T-helper 1 cell treated with Interleukin-12 subunit alpha and Interleukin-12 subunit beta and Interleukin-4 antibody, amounts not matched to agents 30 μg/mL and 1 μg/mL, for 36 hours (primary cell): ENCODE results near the gene GRIN3B.
"Not testable (repeated sequence)": the region's sequence is repeated elsewhere in the genome, so short reads cannot be mapped to it uniquely, and the experiment has no call there.

Source experiments
- H3K27ac Mint-ChIP-seq: one replicate; pipeline ENCODE4 v1.8.0; 2021; ENCODE audit warnings: mild to moderate bottlenecking, mixed read lengths
- H3K27me3 Mint-ChIP-seq: one replicate; pipeline ENCODE4 v1.8.0; 2021; ENCODE audit warnings: low read depth, mixed read lengths
- H3K36me3 Mint-ChIP-seq: one replicate; pipeline ENCODE4 v1.8.0; 2021; ENCODE audit warnings: low read depth, mixed read lengths
- H3K4me1 Mint-ChIP-seq: one replicate; pipeline ENCODE4 v1.8.0; 2021; ENCODE audit warnings: low read depth, mixed read lengths
- H3K4me3 Mint-ChIP-seq: one replicate; pipeline ENCODE4 v1.8.0; 2021; ENCODE audit warnings: mild to moderate bottlenecking, moderate library complexity, mixed read lengths
- H3K9me3 Mint-ChIP-seq: one replicate; pipeline ENCODE4 v1.8.0; 2021; ENCODE audit warnings: mixed read lengths

GRIN3B gene, protein sequence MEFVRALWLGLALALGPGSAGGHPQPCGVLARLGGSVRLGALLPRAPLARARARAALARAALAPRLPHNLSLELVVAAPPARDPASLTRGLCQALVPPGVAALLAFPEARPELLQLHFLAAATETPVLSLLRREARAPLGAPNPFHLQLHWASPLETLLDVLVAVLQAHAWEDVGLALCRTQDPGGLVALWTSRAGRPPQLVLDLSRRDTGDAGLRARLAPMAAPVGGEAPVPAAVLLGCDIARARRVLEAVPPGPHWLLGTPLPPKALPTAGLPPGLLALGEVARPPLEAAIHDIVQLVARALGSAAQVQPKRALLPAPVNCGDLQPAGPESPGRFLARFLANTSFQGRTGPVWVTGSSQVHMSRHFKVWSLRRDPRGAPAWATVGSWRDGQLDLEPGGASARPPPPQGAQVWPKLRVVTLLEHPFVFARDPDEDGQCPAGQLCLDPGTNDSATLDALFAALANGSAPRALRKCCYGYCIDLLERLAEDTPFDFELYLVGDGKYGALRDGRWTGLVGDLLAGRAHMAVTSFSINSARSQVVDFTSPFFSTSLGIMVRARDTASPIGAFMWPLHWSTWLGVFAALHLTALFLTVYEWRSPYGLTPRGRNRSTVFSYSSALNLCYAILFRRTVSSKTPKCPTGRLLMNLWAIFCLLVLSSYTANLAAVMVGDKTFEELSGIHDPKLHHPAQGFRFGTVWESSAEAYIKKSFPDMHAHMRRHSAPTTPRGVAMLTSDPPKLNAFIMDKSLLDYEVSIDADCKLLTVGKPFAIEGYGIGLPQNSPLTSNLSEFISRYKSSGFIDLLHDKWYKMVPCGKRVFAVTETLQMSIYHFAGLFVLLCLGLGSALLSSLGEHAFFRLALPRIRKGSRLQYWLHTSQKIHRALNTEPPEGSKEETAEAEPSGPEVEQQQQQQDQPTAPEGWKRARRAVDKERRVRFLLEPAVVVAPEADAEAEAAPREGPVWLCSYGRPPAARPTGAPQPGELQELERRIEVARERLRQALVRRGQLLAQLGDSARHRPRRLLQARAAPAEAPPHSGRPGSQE

DNA sequence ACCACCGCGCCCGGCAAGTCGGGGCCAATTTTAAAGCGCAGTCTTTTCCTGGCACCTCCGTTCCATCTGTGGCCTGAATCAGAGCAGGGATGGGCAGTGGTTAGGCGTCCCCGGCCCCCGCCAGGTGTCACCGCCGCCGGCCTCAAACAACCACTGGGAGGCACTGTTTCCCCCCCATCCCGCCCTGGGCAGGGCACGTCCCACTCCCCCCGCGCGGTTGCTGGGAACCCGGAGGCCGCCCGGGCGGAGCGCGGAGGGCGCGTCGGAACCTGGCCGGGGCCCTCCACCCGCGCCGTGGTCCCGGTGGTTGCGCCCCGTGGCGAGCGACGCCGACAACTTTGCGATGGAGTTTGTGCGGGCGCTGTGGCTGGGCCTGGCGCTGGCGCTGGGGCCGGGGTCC lies at the start of gene GRIN3B:
Gene GRIN3B (plus strand): TSS at position 325 of the 400 bp plus-strand sequence. CDS start 19 bp downstream, at position 344.
- Mint-ChIP-seq H3K27me3 (peaks cover 37% of the 10 kb centered on the region), H3K27ac (no peak within 1 kb of the TSS), H3K4me1 (peaks cover 9% of the 10 kb centered on the region), H3K36me3 (no peaks in the 10 kb centered on the region), H3K9me3 (no peaks in the 10 kb centered on the region), H3K4me3 (peak within 1 kb of the TSS; percentile 21)

DNA sequence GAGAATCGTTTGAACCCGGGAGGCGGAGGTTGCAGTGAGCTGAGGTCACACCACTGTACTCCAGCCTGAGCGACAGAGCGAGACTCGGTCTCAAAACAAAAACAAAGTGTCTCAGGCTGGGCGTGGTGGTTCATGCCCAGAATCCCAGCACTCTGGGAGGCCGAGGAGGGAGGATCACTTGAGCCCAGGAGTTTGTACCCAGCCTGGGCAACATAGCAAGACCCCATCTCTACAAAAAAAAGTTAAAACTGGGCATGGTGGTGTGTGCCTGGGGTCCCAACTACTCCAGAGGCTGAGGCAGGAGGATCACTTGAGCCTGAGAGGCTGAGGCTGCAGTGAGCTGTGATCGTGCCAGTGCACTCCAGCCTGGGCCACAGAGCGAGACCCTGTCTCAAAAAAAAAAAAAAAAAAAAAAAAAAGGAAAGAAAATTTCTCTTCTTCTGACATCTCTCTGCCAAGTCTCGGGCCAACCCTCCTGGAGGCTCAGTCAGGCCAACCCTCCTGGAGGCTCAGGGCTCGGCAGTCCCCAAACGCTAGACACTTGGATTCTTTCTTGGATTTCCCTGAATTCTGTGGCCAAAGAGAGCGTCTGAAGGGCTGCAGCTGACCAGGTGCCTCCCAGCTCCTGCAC lies 48.1 kb upstream of the GRIN3B start:
- Mint-ChIP-seq H3K9me3 (no peaks in the 10 kb centered on the region), H3K27ac (no peak overlapping the region), H3K4me3 (no peak overlapping the region), H3K4me1 (peaks cover 2% of the 10 kb centered on the region), H3K36me3 (no peaks in the 10 kb centered on the region), H3K27me3 (no peaks in the 10 kb centered on the region)

DNA sequence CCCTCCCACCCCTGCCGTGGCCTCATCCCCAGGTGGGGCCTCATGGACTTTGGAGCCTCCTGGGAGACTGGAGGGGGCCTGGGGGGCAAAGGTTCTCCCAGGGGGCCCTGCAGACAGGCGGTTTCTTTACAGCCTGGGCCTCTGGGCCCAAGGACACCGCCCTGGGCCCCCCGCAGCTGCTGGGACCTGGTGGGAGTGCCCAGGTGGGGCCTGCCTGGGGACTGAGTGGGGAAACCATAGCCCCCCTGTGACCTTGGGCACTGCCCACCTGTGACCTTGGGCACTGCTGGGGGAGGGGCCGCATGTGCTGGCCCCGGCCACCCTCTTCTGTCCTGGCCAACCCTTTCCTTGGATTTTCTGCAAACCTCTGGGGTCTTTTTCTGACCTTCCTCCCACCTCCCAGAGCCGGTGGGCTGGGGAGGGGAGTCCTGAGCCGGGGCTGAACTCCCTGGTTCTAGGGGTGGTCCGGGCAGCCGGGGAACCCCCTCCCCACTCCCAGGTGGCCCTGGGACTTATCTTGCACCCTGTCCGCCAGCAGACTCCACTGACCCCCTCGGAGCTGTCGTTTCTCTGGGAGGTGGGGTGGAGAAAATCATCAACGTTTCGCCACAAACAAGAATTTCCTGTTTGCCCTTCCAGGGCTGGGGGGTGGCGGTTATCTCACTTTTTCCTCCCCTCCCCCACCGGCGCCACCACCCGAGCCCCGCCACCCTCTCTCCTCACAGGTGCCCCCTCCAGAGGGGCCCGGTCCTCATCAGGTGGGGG lies 47.4 kb upstream of the GRIN3B start:
- no peaks in the 10 kb centered on the region for H3K27me3 Mint-ChIP-seq
- H3K27ac Mint-ChIP-seq: peak overlapping the region; percentile 49
- H3K36me3 Mint-ChIP-seq: no peaks in the 10 kb centered on the region
- H3K4me1 Mint-ChIP-seq: peaks cover 2% of the 10 kb centered on the region
- no peaks in the 10 kb centered on the region for H3K9me3 Mint-ChIP-seq
- H3K4me3 Mint-ChIP-seq: peak overlapping the region; percentile 34

DNA sequence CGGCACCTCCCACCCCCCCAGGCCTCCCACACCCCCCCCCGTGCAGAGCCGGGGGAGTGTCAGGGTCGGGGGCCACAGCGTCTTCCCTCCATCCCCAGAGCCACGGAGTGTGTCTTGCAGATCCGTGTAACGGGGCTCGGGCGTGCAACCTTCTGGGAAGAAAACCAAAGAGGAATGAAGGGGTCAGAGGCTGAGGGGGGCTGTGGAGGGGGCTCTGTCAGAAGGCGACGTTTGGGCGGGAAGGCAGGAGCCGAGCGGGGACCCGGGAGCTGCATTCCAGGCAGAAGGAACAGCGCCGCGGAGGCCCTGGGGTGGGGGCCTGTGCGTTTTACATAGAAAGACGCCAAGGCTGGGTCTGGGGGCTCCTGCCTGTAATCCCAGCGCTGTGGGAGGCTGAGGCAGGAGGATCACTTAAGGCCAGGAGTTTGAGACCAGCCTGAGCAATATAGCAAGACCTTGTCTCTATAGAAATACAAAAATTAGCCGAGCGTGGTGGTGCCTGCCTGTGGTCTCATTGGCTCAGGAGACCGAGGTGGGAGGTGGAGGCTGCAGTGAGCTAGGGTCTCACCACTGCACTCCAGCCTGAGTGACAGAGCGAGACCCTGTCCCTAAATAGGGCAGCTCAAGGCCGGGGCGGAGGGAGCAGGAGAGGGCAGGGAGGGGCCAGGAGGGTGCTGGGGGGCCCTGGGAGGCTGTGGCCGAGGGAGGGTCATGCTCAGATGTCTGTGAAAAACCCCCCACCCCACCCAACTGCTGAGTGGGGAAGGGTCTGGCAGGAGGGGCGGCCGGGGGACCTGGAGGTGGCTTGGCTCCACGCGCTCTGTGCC lies 46.6 kb upstream of the GRIN3B start:
- Mint-ChIP-seq H3K4me1 (peaks cover 2% of the 10 kb centered on the region), H3K27me3 (no peaks in the 10 kb centered on the region), H3K9me3 (no peaks in the 10 kb centered on the region), H3K4me3 (no peak overlapping the region), H3K36me3 (no peaks in the 10 kb centered on the region), H3K27ac (no peak overlapping the region)

DNA sequence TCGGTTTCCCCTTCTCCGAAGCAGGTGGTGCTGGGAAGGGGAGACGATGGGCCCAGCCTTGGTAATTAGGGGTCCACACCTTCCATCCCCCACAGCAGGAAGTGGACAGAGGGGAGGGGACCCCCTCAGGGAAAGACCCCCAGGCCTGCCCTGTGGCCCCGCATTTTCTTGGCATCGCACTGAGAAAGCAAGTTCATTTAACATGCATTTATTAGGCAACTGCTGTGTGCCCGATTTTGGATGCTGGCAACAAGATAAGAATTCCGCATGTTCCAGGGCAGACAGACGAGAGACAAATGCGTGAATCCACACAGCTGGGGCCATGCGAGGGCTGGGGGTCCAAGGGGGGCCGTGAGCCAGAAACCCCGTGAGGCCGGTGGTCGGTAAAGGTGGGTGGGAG lies 45.9 kb upstream of the GRIN3B start:
- H3K36me3 Mint-ChIP-seq: no peaks in the 10 kb centered on the region
- no peak overlapping the region for H3K27ac Mint-ChIP-seq
- H3K27me3 Mint-ChIP-seq: no peaks in the 10 kb centered on the region
- H3K9me3 Mint-ChIP-seq: no peaks in the 10 kb centered on the region
- no peak overlapping the region for H3K4me3 Mint-ChIP-seq
- H3K4me1 Mint-ChIP-seq: peaks cover 4% of the 10 kb centered on the region

DNA sequence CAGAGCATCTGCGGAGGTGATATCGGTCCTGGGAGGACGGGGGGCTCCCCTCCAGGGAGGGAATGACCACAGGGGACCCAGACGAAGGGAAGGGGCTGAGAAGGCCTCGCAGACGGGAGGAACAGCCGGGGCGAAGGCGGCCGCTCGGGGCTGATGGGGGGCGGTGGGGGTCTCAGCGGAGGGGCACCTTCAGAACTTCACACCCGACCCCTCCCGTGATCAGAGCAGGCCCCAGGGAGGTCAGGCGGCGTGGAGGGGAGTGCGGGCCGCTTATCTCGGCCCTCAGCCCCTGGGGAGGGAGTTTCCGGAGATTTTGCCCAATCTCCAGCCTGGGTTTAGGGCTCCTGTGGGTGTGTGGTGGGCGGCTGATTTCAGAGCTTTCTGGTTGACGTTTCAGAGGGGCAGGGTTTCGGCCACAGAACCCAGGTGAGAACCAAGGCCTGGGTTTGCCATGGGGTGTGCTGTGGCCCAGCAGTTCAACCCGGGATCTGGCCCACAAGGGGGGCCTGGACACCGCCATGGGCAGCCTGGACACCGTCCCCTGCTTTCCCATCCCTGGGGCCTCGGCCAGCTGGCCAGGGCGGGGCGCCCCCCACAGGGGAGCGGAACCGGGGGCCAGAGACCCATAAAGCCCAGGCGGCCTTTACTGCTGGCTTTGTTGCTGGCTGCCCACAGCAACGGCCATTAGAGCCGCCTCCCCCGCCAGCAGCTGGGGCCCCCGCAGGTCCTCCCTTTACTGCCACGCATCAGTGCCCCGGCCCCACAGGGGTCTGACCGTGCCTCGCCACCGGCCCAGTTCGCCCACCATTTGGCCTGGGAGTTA lies 45.3 kb upstream of the GRIN3B start:
- no peaks in the 10 kb centered on the region for H3K27me3 Mint-ChIP-seq
- H3K36me3 Mint-ChIP-seq: no peaks in the 10 kb centered on the region
- H3K27ac Mint-ChIP-seq: no peak overlapping the region
- H3K4me3 Mint-ChIP-seq: no peak overlapping the region
- H3K9me3 Mint-ChIP-seq: no peaks in the 10 kb centered on the region
- peaks cover 4% of the 10 kb centered on the region for H3K4me1 Mint-ChIP-seq

DNA sequence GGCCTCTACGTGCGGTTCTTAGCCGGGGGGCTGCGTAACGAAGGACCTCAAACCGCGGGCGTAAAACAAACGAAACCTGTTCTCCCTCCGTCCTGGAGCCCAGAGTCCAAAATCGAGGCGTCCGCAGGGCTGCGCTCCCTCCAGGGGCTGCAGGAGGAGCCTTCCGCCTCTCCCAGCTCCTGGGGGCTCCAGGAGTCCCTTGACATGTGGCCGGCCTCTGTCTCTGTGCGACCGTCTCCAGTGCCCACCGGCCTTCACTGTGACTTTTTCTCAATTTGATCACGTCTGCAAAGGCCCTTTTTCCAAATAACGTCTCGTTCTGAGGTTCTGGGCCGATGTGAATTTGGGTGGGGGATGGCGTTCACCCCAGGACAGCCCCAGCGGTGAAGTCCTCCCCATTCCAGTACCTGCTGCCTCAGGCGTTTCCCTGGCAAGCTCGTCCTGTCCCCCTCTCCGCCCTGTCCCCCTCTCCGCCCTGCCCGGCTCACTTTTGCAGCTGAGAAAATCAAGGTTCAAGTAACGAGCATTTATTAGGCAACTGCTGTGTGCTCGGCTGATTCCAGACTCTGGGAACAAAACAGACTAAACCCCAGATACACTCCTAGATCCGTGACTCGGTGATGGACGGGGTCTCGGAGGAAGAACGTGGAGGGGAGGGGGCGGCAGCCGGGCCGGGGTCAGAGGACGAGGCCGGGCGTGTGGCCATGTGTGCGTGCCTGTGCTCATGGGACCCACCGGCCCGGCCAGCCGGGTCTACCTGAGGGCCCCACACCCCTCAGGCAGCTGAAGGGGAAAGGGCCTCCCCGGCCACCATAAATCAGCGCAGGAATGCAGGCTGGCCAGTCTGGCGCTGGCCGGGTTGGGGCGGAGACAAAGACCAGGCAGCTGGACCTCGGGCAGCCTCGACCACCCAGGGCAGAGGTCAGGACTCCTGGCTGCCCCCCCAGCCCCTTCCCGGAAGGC lies 44.1 kb upstream of the GRIN3B start:
- no peak overlapping the region for H3K4me3 Mint-ChIP-seq
- H3K27me3 Mint-ChIP-seq: no peaks in the 10 kb centered on the region
- no peaks in the 10 kb centered on the region for H3K36me3 Mint-ChIP-seq
- no peaks in the 10 kb centered on the region for H3K9me3 Mint-ChIP-seq
- H3K4me1 Mint-ChIP-seq: peaks cover 4% of the 10 kb centered on the region
- H3K27ac Mint-ChIP-seq: no peak overlapping the region

DNA sequence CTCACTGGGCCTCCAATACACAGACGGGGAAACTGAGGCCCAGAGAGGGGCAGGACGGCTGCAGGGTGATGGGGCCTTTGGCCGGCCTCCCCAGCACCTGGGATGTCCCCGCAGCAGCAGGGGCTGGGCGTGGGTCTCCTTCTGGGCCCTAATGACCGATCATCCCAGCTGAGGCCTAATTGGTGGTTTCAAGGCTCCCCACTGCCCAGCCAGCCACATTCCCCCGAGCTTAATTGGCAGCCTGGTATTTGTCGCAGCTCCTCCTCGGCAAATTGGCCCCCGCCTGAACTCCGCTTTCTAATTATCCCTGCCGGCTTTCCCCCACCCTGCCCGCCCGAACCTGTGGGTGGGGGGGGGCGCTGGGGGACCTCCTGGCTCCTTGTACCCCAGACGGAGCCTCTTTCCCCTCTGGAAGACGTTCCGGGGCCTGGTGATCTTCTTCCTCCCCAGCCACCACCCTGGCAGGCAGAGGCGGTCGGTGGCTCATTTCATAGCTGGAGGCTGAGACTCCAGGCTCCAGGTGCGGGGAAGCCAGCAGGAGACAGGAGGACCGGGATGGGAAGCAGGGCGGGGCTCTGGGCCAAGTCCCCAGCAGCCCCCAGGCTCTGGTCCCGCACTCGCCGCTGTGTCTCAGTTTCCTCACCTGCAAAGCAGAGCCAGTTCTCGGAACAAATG lies 43.3 kb upstream of the GRIN3B start:
- Mint-ChIP-seq H3K27ac (no peak overlapping the region), H3K9me3 (no peaks in the 10 kb centered on the region), H3K4me3 (no peak overlapping the region), H3K27me3 (no peaks in the 10 kb centered on the region), H3K36me3 (no peaks in the 10 kb centered on the region), H3K4me1 (peaks cover 4% of the 10 kb centered on the region)

DNA sequence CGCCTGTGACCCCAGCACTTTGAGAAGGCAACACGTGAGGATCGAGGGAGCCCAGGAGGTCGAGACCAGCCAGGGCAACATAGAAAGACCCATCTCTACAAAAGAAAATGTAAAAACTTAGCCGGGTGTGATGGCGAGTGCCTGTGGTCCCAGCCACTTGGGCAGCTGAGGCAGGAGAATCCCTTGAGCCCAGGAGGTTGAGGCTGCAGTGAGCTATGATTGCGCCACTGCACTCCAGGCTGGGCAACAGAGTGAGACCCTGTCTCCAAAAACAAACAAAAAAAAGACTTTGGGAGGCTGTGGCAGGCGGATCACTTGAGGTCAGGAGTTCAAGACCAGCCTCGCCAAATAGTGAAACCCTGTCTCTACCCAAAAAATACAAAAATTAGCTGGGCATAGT lies 42.6 kb upstream of the GRIN3B start:
- H3K9me3 Mint-ChIP-seq, H3K36me3 Mint-ChIP-seq, H3K27ac Mint-ChIP-seq, H3K27me3 Mint-ChIP-seq, H3K4me3 Mint-ChIP-seq, H3K4me1 Mint-ChIP-seq: not testable (repeated sequence)

DNA sequence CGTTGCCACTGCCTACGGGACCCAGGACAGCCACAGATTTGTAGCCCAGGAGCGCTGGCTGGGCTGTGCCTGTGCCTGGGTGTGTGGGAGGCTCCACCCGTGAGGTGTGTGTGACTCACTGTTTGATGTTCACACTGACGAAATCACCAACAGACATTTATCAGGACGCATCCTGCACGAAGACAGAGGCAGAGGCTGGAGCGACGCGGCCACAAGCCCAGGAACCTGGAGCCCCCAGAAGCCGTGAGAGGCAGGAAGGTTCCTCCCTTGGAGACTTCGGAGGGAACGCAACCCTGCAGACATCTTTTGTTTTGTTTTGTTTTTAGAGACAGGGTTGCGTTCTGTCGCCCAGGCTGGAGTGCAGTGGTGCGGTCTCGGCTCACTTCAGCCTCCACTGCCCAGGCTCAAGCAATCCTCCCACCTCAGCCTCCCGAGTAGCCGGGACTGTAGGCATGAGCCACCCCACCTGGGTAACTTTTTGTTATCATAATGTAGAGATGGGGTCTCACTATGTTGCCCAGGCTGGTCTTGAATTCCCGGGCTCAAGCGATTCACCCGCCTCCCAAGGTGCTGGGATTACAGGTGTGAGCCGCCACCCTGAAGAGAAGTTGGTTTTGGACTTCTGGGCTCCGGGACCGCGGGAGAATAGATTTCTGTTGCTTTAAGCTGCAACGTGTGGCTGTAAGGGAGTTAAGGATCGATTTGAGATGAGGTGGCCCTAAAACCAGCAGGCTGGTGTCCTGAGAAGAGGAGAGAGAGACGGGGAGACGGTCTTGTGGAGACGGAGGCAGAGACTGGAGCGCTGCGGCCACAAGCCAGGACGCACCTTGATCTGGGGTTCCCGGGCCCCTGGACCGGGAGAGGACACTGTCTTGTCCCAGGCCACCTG lies 41.0 kb upstream of the GRIN3B start:
- Mint-ChIP-seq H3K4me3 (no peak overlapping the region), H3K27ac (peak overlapping the region; percentile 36), H3K27me3 (no peaks in the 10 kb centered on the region), H3K36me3 (peaks cover 5% of the 10 kb centered on the region), H3K9me3 (no peaks in the 10 kb centered on the region), H3K4me1 (peaks cover 7% of the 10 kb centered on the region)

DNA sequence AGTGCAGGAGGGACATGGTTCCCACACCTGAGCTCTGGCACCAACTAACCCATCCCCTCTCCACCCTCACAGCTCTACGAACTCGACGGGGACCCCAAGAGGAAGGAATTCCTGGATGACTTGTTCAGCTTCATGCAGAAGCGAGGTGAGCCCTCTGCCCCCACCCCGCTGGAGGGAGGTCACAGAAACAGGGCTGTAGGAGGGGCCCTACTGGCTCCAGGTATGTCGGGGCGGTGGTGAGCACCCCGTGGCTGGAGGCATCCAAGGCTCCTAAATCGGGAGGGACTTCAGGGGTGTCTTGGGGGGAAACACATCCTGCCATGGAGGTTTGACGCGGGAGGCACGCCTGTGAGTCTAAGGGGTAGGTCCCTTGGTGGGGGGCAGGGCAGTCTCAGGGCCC lies 40.2 kb upstream of the GRIN3B start:
- Mint-ChIP-seq H3K36me3 (peaks cover 11% of the 10 kb centered on the region), H3K27me3 (no peaks in the 10 kb centered on the region), H3K9me3 (peaks cover 1% of the 10 kb centered on the region), H3K4me3 (no peak overlapping the region), H3K27ac (no peak overlapping the region), H3K4me1 (peaks cover 7% of the 10 kb centered on the region)
